OCI-LY3 (cell line): Measurements from ENCODE around the gene TTLL8.

Source experiments
- EZH2phosphoT487 ChIP-seq: fragments of 200-600 bp; shearing (Covaris generic); IDR thresholded peaks from 2 replicates; pipeline ENCODE4 v1.6.1; 2018; ENCODE audit warnings: antibody characterized with exemption, mixed run types, low read depth
- TF ChIP-seq, protein P1 (sequence below): fragments of 200-600, 300-600 bp; sonication (generic); IDR thresholded peaks from 2 replicates; pipeline ENCODE4 v1.5.1; 2014; ENCODE audit warnings: antibody characterized with exemption, low read length, low read depth

GRCh38 chr22:49995361-49996118 is 62.6 kb downstream of the TTLL8 start:
- TF ChIP-seq, protein P1, sequence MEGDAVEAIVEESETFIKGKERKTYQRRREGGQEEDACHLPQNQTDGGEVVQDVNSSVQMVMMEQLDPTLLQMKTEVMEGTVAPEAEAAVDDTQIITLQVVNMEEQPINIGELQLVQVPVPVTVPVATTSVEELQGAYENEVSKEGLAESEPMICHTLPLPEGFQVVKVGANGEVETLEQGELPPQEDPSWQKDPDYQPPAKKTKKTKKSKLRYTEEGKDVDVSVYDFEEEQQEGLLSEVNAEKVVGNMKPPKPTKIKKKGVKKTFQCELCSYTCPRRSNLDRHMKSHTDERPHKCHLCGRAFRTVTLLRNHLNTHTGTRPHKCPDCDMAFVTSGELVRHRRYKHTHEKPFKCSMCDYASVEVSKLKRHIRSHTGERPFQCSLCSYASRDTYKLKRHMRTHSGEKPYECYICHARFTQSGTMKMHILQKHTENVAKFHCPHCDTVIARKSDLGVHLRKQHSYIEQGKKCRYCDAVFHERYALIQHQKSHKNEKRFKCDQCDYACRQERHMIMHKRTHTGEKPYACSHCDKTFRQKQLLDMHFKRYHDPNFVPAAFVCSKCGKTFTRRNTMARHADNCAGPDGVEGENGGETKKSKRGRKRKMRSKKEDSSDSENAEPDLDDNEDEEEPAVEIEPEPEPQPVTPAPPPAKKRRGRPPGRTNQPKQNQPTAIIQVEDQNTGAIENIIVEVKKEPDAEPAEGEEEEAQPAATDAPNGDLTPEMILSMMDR: no peak
- TF ChIP-seq EZH2phosphoT487: no peak
